Measurements from ENCODE around the gene MAP3K8.

DNA sequence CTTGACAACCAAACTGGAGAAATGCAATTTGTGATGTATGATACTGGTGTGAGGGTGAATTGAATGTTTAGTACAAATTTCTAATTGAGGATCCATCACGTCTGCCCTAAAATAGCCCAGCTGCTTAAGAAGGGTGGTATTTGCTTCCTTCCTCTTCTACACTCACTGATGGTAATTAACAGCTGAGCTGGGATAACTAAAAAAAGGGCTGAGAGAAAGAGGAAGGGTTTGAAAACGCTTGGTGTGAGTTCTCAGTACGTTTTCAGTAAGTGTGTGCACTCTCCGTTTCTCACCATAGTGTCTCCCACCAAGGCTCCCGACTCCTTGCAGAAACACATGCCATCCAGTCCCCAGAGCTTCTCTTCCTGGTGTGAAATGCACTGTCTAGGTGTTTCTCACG is 54.3 kb downstream of the MAP3K8 start:
- TF ChIP-seq EZH2phosphoT487 (IDR thresholded peaks at IDR 0.05; ENCODE audit: insufficient read depth, low read depth) (no peak), EZH2 (IDR thresholded peaks at IDR 0.05; ENCODE audit: insufficient read depth, poor library complexity, severe bottlenecking) (no peak)
